Breast epithelium (tissue), 3 donors: ENCODE measurements around the gene ACOT9.

Experiments used
- POLR2A ChIP-seq: fragments of 450-650 bp; IDR thresholded peaks from one replicate; pipeline ENCODE4 v1.6.1; 2016; ENCODE audit warnings: antibody characterized with exemption, mild to moderate bottlenecking, moderate library complexity
- POLR2AphosphoS5 ChIP-seq, 3 donors: sonication (generic); formaldehyde crosslinking; IDR thresholded peaks; one replicate each; pipeline ENCODE4 v1.6.1; 2017; ENCODE audit warnings: antibody characterized with exemption in 3 of 3
- TF ChIP-seq, protein P1 (sequence below), 3 donors: fragments of 450-650 bp; IDR thresholded peaks; one replicate each; pipeline ENCODE4 v1.5.1; 2016 to 2017; ENCODE audit warnings: antibody characterized with exemption in 3 of 3, mild to moderate bottlenecking in 3 of 3, moderate library complexity in 3 of 3

DNA sequence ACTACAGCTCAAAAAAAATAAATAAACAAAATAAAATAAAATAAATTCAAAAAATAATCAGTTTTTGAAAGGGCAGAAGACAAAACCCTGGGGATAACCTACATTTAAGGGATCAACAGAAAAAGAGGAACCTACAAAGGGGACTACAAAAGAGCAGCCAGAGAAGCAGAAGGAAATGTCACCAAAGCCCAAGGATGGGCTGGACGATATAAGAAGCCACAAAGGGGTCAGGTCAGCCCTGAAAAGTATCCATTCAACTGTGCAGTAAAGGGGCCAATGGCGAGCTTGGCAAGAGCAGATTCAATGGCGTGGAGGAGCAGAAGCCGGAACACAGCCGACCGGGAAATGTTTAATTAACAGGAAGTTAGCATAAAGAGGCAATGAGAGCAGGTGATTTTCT lies 16.9 kb downstream of the ACOT9 start:
- TF ChIP-seq, protein P1, sequence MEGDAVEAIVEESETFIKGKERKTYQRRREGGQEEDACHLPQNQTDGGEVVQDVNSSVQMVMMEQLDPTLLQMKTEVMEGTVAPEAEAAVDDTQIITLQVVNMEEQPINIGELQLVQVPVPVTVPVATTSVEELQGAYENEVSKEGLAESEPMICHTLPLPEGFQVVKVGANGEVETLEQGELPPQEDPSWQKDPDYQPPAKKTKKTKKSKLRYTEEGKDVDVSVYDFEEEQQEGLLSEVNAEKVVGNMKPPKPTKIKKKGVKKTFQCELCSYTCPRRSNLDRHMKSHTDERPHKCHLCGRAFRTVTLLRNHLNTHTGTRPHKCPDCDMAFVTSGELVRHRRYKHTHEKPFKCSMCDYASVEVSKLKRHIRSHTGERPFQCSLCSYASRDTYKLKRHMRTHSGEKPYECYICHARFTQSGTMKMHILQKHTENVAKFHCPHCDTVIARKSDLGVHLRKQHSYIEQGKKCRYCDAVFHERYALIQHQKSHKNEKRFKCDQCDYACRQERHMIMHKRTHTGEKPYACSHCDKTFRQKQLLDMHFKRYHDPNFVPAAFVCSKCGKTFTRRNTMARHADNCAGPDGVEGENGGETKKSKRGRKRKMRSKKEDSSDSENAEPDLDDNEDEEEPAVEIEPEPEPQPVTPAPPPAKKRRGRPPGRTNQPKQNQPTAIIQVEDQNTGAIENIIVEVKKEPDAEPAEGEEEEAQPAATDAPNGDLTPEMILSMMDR (IDR thresholded peaks at IDR 0.05): no peak
- TF ChIP-seq POLR2A (no peak), POLR2AphosphoS5 (IDR thresholded peaks at IDR 0.05) (no peak)
